ELF-1 (cell line): Measurements from ENCODE around the gene OXLD1.

ENCODE experiments used
- DNase-seq: peaks from one replicate; pipeline ENCODE4 v3.0.0-alpha.2; 2016; ENCODE audit warnings: low read depth, low spot score

The OXLD1 gene

GRCh38 chr17:81702934-81703746 lies 36.7 kb upstream of the OXLD1 start, which contains the start of gene MRPL12:
TSS of gene MRPL12 (plus strand) at chr17:81703367. CDS start at chr17:81703502, 135 bp downstream.
- DNase-seq = peak; percentile 95

- DNase-seq = peak; percentile 23
Measured at GRCh38 chr17:81701288-81702071, 35.1 kb upstream of the OXLD1 start.

DNA sequence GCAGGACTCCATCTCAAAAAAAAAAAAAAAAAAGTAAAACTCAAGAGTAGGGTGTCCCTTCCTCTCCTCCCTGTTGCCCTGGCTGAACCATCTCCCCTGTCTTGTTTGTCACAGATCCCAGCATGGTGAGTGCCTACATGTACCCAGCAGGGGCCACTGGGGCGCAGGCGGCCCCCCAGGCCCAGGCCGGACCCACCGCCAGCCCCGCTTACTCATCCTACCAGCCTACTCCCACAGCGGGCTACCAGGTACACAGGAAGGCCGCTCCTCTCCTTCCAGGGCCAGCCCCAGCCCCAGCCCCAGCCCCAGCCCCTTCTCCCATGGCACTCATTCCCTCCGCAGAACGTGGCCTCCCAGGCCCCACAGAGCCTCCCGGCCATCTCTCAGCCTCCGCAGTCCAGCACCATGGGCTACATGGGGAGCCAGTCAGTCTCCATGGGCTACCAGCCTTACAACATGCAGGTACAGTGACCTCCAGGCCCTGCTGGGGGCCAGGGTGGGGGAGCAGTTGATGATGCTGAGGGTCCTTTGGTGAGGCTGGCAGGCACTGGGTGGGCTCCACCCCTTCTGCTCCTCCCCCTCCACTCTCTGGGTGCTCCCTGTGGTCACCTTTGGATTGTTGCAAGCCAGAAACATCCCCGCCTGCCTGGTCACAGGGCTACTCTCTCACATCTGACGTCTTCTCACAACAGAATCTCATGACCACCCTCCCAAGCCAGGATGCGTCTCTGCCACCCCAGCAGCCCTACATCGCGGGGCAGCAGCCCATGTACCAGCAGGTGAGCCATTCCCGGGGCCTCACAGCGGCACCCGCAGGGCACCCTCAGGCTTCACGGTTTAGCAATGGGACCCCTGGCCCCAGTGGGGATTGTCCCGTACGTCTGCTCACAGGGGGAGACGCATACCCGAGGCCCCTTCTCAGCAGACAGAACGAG lies 34.2 kb upstream of the OXLD1 start:
- no peak for DNase-seq

DNA sequence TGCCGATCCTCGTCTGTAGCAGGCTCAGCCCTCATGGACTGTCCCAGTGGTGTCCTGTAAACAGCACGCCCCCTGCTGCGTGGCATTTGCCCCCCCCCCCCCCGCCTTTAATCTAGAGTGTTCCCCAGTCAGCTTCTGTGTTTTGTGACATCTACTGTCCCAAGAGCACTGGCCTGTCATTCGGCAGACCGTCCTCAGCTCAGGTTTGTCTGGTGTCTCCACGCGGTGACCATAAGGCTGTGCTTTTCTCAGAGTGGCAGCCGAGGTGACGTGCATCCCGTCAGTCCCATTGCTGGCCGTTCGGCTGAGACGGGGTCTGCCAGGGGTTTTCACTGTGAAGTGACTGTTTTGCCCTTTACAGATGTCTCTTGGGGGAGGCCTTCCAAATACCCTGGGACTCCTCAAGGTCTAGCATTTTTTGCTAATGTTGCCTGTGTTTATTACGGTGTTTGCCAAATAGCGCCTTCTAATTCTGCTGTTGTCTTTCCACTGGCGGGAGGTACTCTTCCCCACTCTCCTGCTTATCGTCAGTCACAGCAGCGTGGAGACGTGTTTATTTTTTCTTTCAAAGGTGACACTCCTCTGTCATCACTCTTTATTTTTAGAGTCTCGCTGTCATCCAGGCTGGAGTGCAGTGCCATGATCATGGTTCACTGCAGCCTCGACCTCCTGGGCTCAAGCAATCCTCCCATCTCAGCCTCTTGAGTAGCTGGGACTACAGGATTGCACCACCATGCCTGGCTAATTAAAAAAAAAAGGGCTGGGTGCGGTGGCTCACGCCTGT lies 31.0 kb upstream of the OXLD1 start:
- no peak for DNase-seq

DNA sequence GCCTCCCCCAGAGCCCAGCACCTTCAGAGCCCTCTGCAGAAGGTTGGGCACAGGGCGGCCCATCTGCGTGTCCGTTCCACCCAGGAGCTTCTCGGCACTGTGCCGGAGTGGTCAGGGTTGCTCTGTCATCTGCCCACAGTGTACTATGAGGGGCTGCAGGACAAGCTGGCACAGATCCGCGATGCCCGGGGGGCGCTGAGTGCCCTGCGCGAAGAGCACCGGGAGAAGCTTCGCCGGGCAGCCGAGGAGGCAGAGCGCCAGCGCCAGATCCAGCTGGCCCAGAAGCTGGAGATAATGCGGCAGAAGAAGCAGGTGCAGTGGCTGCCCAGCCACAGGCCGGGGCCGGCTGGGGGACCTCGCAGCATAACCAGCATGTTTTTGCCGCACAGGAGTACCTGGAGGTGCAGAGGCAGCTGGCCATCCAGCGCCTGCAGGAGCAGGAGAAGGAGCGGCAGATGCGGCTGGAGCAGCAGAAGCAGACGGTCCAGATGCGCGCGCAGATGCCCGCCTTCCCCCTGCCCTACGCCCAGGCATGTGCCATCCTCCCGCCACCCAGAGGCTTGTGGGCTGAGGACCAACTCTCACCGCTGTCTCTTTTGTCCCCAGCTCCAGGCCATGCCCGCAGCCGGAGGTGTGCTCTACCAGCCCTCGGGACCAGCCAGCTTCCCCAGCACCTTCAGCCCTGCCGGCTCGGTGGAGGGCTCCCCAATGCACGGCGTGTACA lies 30.0 kb upstream of the OXLD1 start:
- DNase-seq = no peak

GRCh38 chr17:81695801-81696200 lies 29.4 kb upstream of the OXLD1 start:
- no peak for DNase-seq

GRCh38 chr17:81695211-81695610 lies 28.8 kb upstream of the OXLD1 start:
- no peak for DNase-seq

DNA sequence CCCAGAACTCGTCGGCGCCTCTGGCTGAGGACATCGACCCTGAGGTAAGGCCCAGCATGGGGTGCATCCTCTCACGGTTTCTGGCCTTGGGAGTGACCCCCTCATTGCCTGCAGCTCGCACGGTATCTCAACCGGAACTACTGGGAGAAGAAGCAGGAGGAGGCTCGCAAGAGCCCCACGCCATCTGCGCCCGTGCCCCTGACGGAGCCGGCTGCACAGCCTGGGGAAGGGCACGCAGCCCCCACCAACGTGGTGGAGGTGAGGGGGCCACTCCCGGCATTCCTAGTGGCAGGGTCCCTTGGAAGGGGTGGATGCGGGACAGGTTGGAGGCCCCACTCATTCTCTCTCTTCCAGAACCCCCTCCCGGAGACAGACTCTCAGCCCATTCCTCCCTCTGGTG lies 28.4 kb upstream of the OXLD1 start:
- no peak for DNase-seq

DNA sequence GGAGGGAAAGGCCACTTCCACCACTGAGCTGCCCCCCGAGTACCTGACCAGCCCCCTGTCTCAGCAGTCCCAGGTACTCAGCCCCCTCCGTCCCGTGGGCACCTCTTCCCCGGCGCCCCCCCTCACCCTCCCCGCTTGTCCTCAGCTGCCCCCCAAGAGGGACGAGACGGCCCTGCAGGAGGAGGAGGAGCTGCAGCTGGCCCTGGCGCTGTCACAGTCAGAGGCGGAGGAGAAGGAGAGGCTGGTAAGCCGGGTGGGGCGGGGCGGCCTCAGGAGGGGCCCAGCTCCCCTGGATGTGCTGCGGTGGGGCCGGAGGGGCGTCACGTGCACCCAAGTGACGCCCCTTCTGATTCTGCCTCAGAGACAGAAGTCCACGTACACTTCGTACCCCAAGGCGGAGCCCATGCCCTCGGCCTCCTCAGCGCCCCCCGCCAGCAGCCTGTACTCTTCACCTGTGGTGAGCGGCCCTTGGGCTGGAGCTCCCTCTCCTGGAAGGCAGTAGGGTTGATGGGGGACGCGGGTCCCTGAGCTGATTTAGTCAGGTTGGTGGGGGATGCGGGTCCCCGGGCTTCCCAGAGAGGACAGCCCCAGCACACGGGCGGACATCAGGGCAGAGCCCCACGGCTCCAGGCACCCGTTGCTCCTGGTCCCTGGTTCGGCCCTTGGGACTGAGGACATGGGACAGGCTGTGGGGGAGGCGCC lies 27.3 kb upstream of the OXLD1 start:
- no peak for DNase-seq

DNA sequence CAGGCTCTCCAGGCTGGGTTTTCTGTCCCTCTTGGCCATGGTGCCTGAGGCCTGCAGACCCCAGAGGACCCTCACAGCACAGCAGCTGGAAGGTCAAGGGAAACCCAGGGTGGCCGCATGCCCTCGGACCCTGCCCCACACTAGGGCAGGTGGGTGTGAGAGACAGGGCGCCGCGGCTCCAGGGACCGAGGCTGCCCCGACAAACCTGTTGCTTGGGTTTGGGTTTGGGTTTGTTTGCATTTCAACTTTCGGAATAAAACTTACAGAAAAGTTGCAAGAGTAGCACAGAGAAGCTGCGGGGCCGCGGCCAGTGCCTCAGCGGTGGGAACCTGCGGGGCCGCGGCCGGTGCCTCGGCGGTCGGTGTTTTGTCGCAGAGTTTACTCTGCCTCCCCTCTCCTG lies 25.2 kb upstream of the OXLD1 start:
- DNase-seq = no peak

DNA sequence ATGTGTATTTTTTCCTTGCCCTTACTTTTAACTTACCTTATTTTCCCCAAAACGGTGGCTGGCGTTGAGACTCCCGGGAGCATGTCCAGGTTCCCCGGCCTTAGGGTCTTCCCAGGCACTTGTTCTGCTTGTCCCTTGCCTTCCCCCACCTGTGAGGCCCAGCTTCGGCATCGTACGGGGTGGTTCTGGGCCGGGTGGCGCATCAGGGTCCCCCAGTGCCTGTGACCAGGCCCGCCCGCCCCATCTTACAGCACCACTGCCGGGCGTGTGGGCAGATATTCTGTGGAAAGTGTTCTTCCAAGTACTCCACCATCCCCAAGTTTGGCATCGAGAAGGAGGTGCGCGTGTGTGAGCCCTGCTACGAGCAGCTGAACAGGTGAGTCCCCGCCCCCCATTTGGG lies 24.8 kb upstream of the OXLD1 start:
- DNase-seq = no peak

- DNase-seq = no peak
Measured at GRCh38 chr17:81690549-81690948, 24.1 kb upstream of the OXLD1 start.

DNA sequence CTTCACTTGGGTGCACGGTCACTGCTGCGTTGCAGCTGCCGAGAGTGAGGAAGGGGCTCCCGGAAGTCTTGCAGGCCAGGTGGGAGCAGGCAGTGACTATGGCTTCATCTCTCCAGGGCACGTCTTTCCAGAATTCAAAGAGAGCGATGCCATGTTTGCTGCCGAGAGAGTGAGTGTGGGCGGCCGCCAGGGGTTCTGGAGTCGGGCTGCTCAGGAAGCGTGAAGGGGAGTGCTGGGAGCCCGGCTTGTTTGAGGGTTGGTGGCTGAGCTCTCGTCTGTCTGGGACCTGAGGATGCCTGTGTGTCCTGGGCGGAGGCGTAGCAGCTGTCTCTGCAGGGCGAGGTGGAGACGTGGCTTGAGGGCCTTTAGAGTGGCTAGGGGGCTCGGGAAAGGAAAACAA lies 23.7 kb upstream of the OXLD1 start:
- DNase-seq = no peak

DNA sequence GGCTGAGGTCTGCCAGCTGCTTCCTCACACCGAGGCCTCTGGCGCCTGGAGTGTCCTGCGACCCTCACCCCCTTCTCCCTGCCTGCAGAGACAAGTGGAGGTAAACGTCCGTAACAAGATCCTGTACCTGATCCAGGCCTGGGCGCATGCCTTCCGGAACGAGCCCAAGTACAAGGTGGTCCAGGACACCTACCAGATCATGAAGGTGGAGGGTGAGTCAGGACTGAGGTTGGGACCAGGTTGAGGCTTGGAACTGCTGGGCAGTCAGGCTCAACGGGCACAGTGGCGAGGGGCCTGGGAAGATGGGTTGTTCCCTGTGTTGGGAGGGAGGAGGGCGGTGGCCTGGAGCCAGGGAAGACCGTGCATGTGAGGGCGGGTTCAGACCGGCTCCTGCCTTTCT lies 22.2 kb upstream of the OXLD1 start:
- no peak for DNase-seq

DNA sequence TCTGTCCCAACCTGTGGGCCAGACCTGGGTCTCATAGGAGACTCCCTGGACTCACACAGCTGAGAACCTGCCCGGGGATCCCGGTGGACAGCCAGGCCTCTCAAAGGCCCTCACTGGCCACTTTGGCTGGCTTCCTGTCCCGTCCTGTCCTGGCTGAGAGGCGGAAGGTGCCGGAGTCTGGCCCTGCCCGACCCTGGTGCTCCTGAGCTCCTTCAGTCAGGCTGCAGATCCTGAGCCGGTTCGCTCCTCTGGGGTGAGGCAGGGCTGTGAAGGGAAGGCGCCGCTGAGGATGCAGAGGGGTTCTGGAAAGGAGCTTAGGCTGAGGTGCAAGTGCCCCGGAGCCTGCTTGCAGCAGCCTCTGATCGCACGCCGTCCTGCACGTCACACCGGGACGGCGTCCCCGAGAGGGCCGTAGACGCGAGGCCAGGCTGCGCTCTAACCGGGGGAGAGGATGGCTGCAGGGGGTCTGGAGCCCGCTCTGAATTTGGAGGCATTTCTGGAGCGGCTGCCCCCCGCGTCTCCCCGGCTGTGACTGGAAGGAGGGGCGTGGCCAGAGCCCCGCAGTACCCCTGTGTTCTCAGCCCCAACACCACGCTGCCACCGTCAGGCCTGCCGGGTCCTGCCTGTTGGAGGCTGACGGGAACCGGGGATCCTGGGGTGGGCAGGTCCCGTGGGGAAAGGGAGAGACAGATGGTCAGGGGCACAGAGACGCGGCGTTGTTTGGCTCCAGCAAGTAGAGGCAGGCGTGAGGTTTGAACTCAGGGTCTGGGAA lies 21.6 kb upstream of the OXLD1 start:
- DNase-seq = no peak

- DNase-seq = no peak
Measured at GRCh38 chr17:81686614-81687013, 20.2 kb upstream of the OXLD1 start.

- DNase-seq = no peak
Measured at GRCh38 chr17:81685108-81685507, 18.7 kb upstream of the OXLD1 start.

DNA sequence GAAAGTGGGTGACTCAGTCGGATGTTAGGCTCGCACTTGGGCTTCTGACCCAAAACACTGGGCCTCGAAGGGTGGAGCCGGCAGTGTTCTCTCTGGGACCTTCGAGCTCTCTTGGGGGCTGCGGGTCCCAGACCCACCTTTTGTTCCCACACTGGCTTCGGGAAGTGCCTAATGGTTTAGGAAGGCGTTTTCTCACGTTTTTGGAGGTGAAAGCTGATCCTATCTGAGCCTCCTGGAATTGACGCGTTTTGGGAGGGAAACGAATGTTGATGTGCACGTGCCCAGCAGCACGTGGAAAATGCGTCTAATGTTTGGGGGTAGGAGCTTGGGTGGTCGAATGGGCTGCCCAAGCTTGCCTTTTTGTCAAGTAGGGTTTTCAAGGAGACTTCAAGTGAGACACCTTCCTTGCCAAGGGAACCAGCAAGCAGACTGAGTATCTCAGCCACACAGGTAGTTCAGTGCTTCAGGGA lies 18.1 kb upstream of the OXLD1 start:
- DNase-seq = peak; percentile 55
